Chondrocyte (in vitro differentiated cells): ENCODE results near the gene BAIAP2. TPM values are rescaled to one million over a fixed set of nuclear protein-coding genes. Genes with fewer than 3 reads are reported as not detected.
"Not testable (repeated sequence)": the region's sequence is repeated elsewhere in the genome, so short reads cannot be mapped to it uniquely, and the experiment has no call there.

Source experiments
- DNase-seq: peaks from one replicate; pipeline ENCODE4 v3.0.0; 2021; ENCODE audit warnings: mixed read lengths, low spot score
- H3K27ac Mint-ChIP-seq: one replicate; pipeline ENCODE4 v1.8.0; 2021; ENCODE audit warnings: mild to moderate bottlenecking, moderate library complexity, mixed read lengths; ENCODE audit not compliant: unreplicated experiment
- H3K27me3 Mint-ChIP-seq: 2 replicates; pipeline ENCODE4 v1.8.0; 2021; ENCODE audit warnings: low read depth, mixed read lengths
- H3K36me3 Mint-ChIP-seq: 2 replicates; pipeline ENCODE4 v1.8.0; 2021; ENCODE audit warnings: low read depth, mixed read lengths
- H3K4me1 Mint-ChIP-seq: 2 replicates; pipeline ENCODE4 v1.8.0; 2021; ENCODE audit warnings: low read depth, mild to moderate bottlenecking, mixed read lengths
- H3K4me3 Mint-ChIP-seq: one replicate; pipeline ENCODE4 v1.8.0; 2021; ENCODE audit warnings: mild to moderate bottlenecking, moderate library complexity, mixed read lengths; ENCODE audit not compliant: unreplicated experiment
- H3K9me3 Mint-ChIP-seq: 2 replicates; pipeline ENCODE4 v1.8.0; 2021; ENCODE audit warnings: low read depth, mixed read lengths
- CTCF ChIP-seq: fragments of 200-600 bp; sonication (generic); IDR thresholded peaks from 2 replicates; pipeline ENCODE4 v1.5.0; 2021; ENCODE audit warnings: antibody characterized with exemption, mild to moderate bottlenecking, moderate library complexity
- total RNA-seq: library from RNA; stranded (reverse); gene quantifications from 3 replicates; pipeline ENCODE4 v1.2.1, GENCODE V29; 2021

Gene BAIAP2
- total RNA-seq, 1 donor from 2014 or later, result 29.5 TPM

- DNase-seq, result no peak
- H3K9me3 Mint-ChIP-seq, result no peaks in the 10 kb centered on the region
- H3K27ac Mint-ChIP-seq, result no peak overlapping the region
- H3K27me3 Mint-ChIP-seq, result no peaks in the 10 kb centered on the region
- H3K4me3 Mint-ChIP-seq, result no peak overlapping the region
- H3K4me1 Mint-ChIP-seq, result peaks cover 20% of the 10 kb centered on the region
- TF ChIP-seq CTCF, result no peak
- peaks cover 3% of the 10 kb centered on the region for H3K36me3 Mint-ChIP-seq
Observed at GRCh38 chr17:81071761-81072741, 37.1 kb downstream of the BAIAP2 start.

- H3K9me3 Mint-ChIP-seq, result no peaks in the 10 kb centered on the region
- TF ChIP-seq CTCF, result no peak
- H3K4me3 Mint-ChIP-seq, result no peak overlapping the region
- H3K36me3 Mint-ChIP-seq, result peaks cover 3% of the 10 kb centered on the region
- peak overlapping the region; percentile 0 for H3K27ac Mint-ChIP-seq
- H3K27me3 Mint-ChIP-seq, result no peaks in the 10 kb centered on the region
- peaks cover 20% of the 10 kb centered on the region for H3K4me1 Mint-ChIP-seq
- DNase-seq, result no peak
Observed at GRCh38 chr17:81073967-81074839, 39.3 kb downstream of the BAIAP2 start.

- DNase-seq, result no peak
- Mint-ChIP-seq H3K36me3 (peaks cover 3% of the 10 kb centered on the region), H3K4me1 (peaks cover 20% of the 10 kb centered on the region), H3K9me3 (no peaks in the 10 kb centered on the region), H3K27me3 (no peaks in the 10 kb centered on the region), H3K27ac (no peak overlapping the region), H3K4me3 (no peak overlapping the region)
- TF ChIP-seq CTCF, result no peak
Observed at GRCh38 chr17:81074875-81075274, 39.9 kb downstream of the BAIAP2 start.

GRCh38 chr17:81075307-81075706 is 40.4 kb downstream of the BAIAP2 start:
- Mint-ChIP-seq H3K4me1 (peaks cover 20% of the 10 kb centered on the region), H3K9me3 (no peaks in the 10 kb centered on the region), H3K27ac (no peak overlapping the region), H3K27me3 (no peaks in the 10 kb centered on the region), H3K36me3 (peaks cover 3% of the 10 kb centered on the region), H3K4me3 (no peak overlapping the region)
- TF ChIP-seq CTCF, result no peak
- DNase-seq, result no peak

GRCh38 chr17:81076141-81076679 is 41.3 kb downstream of the BAIAP2 start:
- no peak for TF ChIP-seq CTCF
- peaks cover 20% of the 10 kb centered on the region for H3K4me1 Mint-ChIP-seq
- H3K27ac Mint-ChIP-seq, result no peak overlapping the region
- H3K4me3 Mint-ChIP-seq, result no peak overlapping the region
- H3K36me3 Mint-ChIP-seq, result peaks cover 3% of the 10 kb centered on the region
- no peaks in the 10 kb centered on the region for H3K9me3 Mint-ChIP-seq
- DNase-seq, result no peak
- H3K27me3 Mint-ChIP-seq, result no peaks in the 10 kb centered on the region

GRCh38 chr17:81078026-81078913 is 43.3 kb downstream of the BAIAP2 start:
- H3K4me3 Mint-ChIP-seq, H3K27ac Mint-ChIP-seq, H3K9me3 Mint-ChIP-seq, DNase-seq, H3K27me3 Mint-ChIP-seq, H3K36me3 Mint-ChIP-seq: not testable (repeated sequence)
- peaks cover 14% of the 10 kb centered on the region for H3K4me1 Mint-ChIP-seq
